Activated CD4-positive, alpha-beta T cell treated with anti-CD3 and anti-CD28 coated beads, Interleukin-2, amount 50 U/mL, for 16 hours (primary cell): ENCODE data around the gene KAZN.

Experiments used
- DNase-seq: peaks from one replicate; pipeline ENCODE4 v3.0.0-alpha.2; 2020

The KAZN gene

GRCh38 chr1:14803002-14803789, 204.7 kb downstream of the KAZN start:
- no peak for DNase-seq

- DNase-seq, result no peak
These were observed 206.1 kb downstream of the KAZN start for GRCh38 chr1:14804626-14805025.

GRCh38 chr1:14806772-14807171, 208.3 kb downstream of the KAZN start:
- DNase-seq, result no peak

DNA sequence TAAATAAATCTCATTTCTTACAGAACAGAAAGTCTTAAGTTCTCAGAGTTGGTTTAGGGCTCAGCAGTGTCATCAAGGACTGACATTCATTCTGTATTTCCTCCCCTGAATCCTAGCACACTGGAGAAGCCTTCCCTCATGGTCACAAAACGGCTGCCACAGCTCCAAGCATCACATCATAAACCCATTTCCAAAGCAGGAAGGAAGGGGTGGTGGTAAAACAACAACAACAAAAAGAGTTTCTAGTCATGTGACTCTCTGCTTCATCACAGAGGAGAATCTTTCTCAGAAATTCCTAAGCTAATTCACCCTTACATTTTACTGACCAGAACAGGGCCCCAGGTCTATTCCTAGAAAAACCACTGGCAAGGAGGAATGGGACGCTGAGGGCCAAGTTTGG, 210.3 kb downstream of the KAZN start:
- no peak for DNase-seq

GRCh38 chr1:14809191-14809981, 210.9 kb downstream of the KAZN start:
- DNase-seq, result no peak

DNA sequence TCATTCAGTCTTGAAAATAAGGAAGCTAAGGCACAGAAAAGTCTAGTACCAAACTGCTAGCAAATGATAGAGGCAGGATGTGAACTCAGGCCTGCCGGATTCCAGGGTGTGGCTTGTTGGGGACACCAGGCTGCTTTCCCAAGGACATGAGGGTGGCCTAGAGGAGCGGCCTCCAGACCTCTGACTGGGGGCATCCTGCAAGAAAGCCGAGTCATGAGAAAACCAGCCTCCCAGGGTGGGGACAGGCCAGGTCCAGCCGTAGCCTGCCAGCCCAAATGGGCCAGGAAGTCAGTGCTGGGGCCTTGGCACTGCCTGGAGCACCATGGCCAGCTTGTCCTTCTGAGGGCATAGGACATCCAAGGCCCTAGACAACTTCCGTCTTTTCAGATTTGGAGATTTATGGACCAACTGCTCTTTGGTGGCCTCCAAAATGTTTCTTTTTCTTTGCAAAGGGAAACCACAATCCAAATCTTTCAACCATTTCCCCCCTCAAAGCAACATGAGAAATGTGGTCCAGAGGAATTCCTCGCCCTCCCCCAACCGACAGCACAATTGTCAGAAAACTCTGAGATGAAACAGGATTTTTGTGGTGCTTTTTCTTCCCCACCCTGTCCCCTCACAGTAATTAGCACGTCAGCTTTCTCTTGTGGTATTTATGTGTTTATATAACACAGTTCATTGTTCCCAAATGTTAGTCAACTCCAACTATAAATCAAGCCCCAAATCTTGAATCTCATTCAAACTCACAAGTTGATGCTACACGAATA, 212.3 kb downstream of the KAZN start:
- no peak for DNase-seq

DNA sequence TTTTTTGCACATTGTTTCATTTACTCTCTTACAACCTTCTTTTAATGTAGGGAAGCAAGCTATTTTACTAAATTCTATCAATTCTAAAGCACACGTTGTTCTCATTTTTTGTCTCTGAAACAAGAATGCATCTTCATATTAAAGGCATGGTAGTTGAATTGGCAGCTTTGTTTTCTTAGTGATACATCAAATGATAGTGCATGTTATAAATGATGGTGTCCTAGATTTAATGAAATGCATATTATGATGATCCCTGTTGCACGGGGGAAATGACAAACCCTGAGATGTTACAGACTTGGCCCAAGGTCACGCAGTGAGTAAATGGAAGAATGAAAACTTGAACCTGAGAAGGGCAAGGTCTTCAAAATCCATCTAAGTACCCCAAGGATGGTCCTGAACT, 213.1 kb downstream of the KAZN start:
- DNase-seq, result no peak

DNA sequence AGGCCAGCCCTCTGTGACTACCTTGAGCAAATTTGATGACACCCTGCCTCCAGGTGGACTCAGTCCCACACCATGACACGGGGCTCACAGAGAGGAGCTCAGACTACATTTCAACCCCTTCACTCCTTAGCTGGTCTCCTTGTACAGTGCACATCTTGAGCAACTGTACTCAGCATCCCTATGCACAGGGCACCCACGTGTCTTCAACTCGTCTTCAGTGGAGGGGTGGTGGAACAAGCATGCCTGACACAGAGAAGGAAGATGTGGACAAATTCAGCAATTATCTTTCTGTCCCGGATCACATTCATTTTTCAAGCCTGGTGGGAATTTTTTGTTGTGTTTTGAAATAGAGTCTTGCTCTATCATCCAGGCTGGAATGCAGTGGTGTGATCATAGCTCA, 213.7 kb downstream of the KAZN start:
- DNase-seq, result no peak

- DNase-seq, result no peak
These were observed 216.8 kb downstream of the KAZN start for GRCh38 chr1:14815175-14815877.

- DNase-seq, result no peak
These were observed 219.0 kb downstream of the KAZN start for GRCh38 chr1:14817223-14818170.

DNA sequence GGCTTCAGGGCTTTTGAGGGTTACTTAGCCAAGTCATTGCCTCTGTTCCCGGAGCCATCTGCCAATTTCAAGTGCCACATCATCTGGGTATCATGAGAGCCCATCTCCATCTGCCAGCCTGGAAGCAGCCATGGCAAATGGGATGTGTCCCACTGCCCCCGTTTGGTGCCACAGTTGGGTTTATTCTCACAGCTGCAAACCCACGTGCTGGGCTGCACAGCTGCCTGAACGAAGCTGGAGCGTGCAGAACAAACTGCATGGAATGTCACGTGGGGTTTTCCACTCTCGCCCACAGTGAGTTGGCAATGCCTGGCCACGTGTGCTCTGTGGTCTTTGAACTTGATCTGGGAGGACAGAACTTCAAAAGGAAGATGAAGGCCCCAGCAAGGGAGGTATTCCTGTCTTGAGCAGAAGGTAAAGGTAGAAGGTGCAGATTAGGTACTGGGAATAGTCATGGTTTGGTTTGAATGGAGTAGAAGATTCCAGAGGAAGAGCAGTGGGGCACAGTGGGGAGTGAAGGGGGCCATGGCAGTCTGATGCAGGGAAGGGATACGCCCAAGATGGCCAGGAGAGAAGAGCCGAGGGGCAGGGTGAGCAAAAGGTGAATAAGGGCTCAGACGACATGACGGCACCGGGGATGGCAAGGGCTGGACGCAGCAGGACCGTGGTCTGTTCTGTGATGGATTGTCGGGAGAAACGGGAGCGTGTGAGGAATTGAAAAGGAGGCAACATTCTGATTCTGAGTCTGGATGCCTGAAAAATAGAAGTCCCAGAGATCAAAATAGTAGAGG, 222.0 kb downstream of the KAZN start:
- DNase-seq, result no peak

GRCh38 chr1:14822493-14822892, 224.0 kb downstream of the KAZN start:
- no peak for DNase-seq

- DNase-seq, result no peak
These were observed 224.5 kb downstream of the KAZN start for GRCh38 chr1:14822996-14823395.

DNA sequence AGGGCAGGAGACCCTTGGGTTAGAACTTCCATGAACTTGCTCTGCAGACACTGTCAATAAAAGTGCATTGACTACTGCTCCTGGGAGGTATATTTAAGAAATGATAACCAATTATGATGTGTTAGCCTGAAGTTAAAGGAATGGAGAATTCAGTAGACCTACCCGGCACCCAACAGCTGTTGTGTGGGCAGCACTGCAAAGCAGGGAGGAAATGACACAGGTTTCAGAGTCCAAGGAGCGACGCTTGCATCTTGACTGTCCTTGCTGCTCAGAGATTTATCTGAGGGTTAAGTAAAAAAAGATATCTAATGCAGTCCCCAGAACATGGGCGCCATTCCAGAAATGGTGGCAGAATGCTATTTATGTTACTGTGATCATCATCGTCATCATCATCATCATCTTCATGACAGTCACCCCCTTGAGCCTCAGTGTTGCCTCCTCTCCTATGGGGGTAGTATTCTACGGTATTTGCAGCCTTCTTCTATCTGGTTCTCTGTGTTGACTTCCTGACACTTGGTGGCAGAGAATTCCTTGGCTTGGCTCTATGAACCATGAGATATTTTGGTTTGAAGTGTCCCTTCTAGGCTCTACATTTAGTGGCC, 225.9 kb downstream of the KAZN start:
- no peak for DNase-seq

DNA sequence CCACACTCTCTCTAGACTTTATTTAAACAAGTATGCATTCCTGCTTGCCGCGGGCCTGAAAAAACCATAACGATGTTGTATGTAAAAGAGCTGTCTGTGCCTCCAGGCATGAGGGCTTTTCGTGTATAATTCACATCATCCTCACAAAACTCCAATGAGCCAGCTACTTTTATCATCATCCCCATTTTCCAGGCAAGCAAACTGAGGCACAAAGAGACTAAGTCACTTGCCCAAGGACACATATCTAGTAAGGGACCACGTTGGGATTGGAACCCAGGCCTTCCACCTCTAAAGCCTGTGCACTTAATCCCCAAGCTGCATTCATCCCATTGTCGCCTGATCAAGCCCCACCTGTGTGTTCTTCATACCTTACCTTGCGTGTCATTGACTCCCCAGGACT, 226.9 kb downstream of the KAZN start:
- no peak for DNase-seq

DNA sequence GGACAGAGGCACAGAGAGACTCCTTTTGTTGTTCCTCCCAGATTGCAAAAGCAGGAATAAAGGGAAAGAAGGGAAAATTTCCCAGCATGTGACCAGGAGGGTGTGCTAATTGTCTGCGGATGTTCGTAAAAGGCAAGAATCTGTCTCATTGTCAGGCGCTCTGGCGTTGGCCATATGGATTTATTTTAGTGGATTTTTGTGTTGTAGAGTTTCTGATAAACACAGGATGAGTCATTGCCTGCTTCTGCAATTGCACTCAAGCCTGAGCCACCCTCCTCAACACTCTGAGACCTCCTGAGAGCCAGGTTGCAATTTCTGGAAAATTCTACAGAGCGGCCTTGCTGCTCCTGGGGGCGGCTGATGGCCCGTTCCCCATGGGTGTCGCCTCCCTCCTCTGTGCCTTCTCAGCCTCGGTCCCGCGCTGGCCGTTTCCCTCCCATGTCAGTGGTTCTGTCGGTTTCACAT, 227.7 kb downstream of the KAZN start:
- no peak for DNase-seq

GRCh38 chr1:14826731-14827326, 228.3 kb downstream of the KAZN start:
- DNase-seq, result no peak

GRCh38 chr1:14827870-14828269, 229.4 kb downstream of the KAZN start:
- DNase-seq, result no peak

- DNase-seq, result no peak
These were observed 230.2 kb downstream of the KAZN start for GRCh38 chr1:14828665-14829064.

GRCh38 chr1:14835725-14836124, 237.2 kb downstream of the KAZN start:
- DNase-seq, result no peak
